Nephron (organoid): ENCODE results near the gene DRD3.
A peak's percentile ranks its signal among the peaks of the same experiment; 100 is the strongest.

Source experiments
- H3K27ac Mint-ChIP-seq, 3 experiments: 2 replicates each; pipeline ENCODE4 v1.8.0; 2020; ENCODE audit warnings: mixed read lengths in 3 of 3, mild to moderate bottlenecking in 2 of 3, moderate library complexity in 1 of 3
- H3K27me3 Mint-ChIP-seq: 2 replicates; pipeline ENCODE4 v1.8.0; 2021; ENCODE audit warnings: low read depth, mild to moderate bottlenecking, moderate library complexity, mixed read lengths
- H3K36me3 Mint-ChIP-seq: 2 replicates; pipeline ENCODE4 v1.8.0; 2020; ENCODE audit warnings: low read depth, mixed read lengths
- H3K4me1 Mint-ChIP-seq: 2 replicates; pipeline ENCODE4 v1.8.0; 2020; ENCODE audit warnings: mixed read lengths
- H3K4me3 Mint-ChIP-seq, 3 experiments: 2 replicates each; pipeline ENCODE4 v1.8.0; 2020; ENCODE audit warnings: mild to moderate bottlenecking in 3 of 3, mixed read lengths in 3 of 3, moderate library complexity in 2 of 3
- H3K9me3 Mint-ChIP-seq: 2 replicates; pipeline ENCODE4 v1.8.0; 2020; ENCODE audit warnings: mixed read lengths
- CTCF ChIP-seq, 3 experiments: fragments of 200-600 bp; sonication (generic); IDR thresholded peaks; one replicate each; pipeline ENCODE4 v1.5.0; 2021; ENCODE audit warnings: antibody characterized with exemption in 3 of 3; ENCODE audit not compliant: unreplicated experiment in 3 of 3

The DRD3 gene

GRCh38 chr3:114104414-114104813, 74.4 kb downstream of the DRD3 start:
- no peaks in the 10 kb centered on the region for H3K27me3 Mint-ChIP-seq
- no peaks in the 10 kb centered on the region for H3K36me3 Mint-ChIP-seq
- no peak overlapping the region for H3K4me3 Mint-ChIP-seq
- no peak overlapping the region for H3K27ac Mint-ChIP-seq
- no peak for TF ChIP-seq CTCF (IDR thresholded peaks at IDR 0.05; ENCODE audit: unreplicated experiment in 3 of 3)
- no peaks in the 10 kb centered on the region for H3K4me1 Mint-ChIP-seq
- no peaks in the 10 kb centered on the region for H3K9me3 Mint-ChIP-seq

GRCh38 chr3:114103858-114104257, 75.0 kb downstream of the DRD3 start:
- no peak for TF ChIP-seq CTCF (IDR thresholded peaks at IDR 0.05; ENCODE audit: unreplicated experiment in 3 of 3)
- H3K36me3 Mint-ChIP-seq: no peaks in the 10 kb centered on the region
- no peaks in the 10 kb centered on the region for H3K4me1 Mint-ChIP-seq
- H3K9me3 Mint-ChIP-seq: no peaks in the 10 kb centered on the region
- H3K4me3 Mint-ChIP-seq: no peak overlapping the region
- no peak overlapping the region for H3K27ac Mint-ChIP-seq
- H3K27me3 Mint-ChIP-seq: no peaks in the 10 kb centered on the region

GRCh38 chr3:114103181-114103580, 75.7 kb downstream of the DRD3 start:
- H3K9me3 Mint-ChIP-seq: no peaks in the 10 kb centered on the region
- no peaks in the 10 kb centered on the region for H3K4me1 Mint-ChIP-seq
- TF ChIP-seq CTCF (IDR thresholded peaks at IDR 0.05; ENCODE audit: unreplicated experiment in 3 of 3): no peak
- H3K27ac Mint-ChIP-seq: no peak overlapping the region
- H3K36me3 Mint-ChIP-seq: no peaks in the 10 kb centered on the region
- no peaks in the 10 kb centered on the region for H3K27me3 Mint-ChIP-seq
- H3K4me3 Mint-ChIP-seq: no peak overlapping the region

GRCh38 chr3:114101101-114101500, 77.8 kb downstream of the DRD3 start:
- Mint-ChIP-seq H3K36me3 (no peaks in the 10 kb centered on the region), H3K4me1 (no peaks in the 10 kb centered on the region), H3K27me3 (no peaks in the 10 kb centered on the region), H3K27ac (no peak overlapping the region), H3K9me3 (no peaks in the 10 kb centered on the region), H3K4me3 (no peak overlapping the region)
- TF ChIP-seq CTCF (IDR thresholded peaks at IDR 0.05; ENCODE audit: unreplicated experiment in 3 of 3): no peak

- H3K4me1 Mint-ChIP-seq: peaks cover 18% of the 10 kb centered on the region
- no peak for TF ChIP-seq CTCF (IDR thresholded peaks at IDR 0.05; ENCODE audit: unreplicated experiment in 3 of 3)
- H3K9me3 Mint-ChIP-seq: no peaks in the 10 kb centered on the region
- no peak overlapping the region for H3K4me3 Mint-ChIP-seq
- no peaks in the 10 kb centered on the region for H3K27me3 Mint-ChIP-seq
- H3K36me3 Mint-ChIP-seq: no peaks in the 10 kb centered on the region
- H3K27ac Mint-ChIP-seq: no peak overlapping the region
These were observed 83.1 kb downstream of the DRD3 start for GRCh38 chr3:114095796-114096195.

GRCh38 chr3:114093596-114093995, 85.3 kb downstream of the DRD3 start:
- Mint-ChIP-seq H3K27me3 (no peaks in the 10 kb centered on the region), H3K4me1 (peaks cover 18% of the 10 kb centered on the region), H3K27ac (peak overlapping the region; percentile 3 to 55 (median 4)), H3K36me3 (no peaks in the 10 kb centered on the region), H3K4me3 (no peak overlapping the region), H3K9me3 (no peaks in the 10 kb centered on the region)
- no peak for TF ChIP-seq CTCF (IDR thresholded peaks at IDR 0.05; ENCODE audit: unreplicated experiment in 3 of 3)
